ENCODE results near the gene MT1E.
A peak's percentile ranks its signal among the peaks of the same experiment; 100 is the strongest.

Gene MT1E

DNA sequence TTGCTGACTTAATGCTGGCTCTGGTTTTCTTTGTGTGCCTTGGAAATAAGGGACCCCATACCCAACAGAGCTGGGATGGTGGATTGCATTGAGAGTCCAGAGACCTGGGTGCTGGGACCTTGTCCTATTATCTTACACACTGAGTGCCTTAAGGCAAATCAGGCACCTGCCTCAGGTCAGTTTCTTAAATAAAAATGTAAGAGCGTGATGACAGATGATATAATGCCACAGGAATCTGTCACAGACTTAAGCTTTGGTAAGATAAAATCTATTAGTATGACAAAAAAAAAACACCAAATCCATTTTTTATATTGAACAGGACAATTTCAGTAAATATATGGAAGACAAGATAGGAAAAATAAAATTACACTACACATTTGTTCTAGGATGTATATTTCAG lies 14.5 kb downstream of the MT1E start:
- peaks cover 35% of the 10 kb centered on the region for H3K4me1 Mint-ChIP-seq
- peaks cover 58% of the 10 kb centered on the region for H3K27me3 Mint-ChIP-seq
- H3K4me3 Mint-ChIP-seq, result no peak overlapping the region
- DNase-seq (no peak), ATAC-seq (no peak)
- H3K27ac Mint-ChIP-seq, result no peak overlapping the region
- no peaks in the 10 kb centered on the region for H3K9me3 Mint-ChIP-seq
- no peaks in the 10 kb centered on the region for H3K36me3 Mint-ChIP-seq (ENCODE audit: low read depth)

DNA sequence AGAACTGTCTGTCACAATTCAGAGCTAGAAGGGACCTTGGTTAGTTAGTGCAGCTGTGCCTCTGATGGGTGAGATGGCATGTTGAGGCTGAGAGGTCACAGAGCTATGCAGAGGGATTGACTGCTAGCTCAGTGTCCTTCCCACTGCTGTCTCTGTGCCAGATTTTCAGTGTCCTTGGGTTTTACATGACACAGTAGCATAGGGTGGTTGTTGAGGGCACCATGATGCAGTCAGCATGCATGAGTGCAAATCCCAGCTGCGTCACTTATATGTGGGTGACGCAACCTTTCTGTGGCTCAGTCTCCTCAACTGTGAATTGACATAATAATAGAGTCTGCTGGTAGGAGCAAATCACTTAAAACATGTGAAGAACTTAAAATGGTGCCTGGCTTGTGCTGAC lies 15.6 kb downstream of the MT1E start:
- Mint-ChIP-seq H3K27ac (no peak overlapping the region), H3K27me3 (peaks cover 53% of the 10 kb centered on the region), H3K36me3 (ENCODE audit: low read depth) (no peaks in the 10 kb centered on the region), H3K4me3 (no peak overlapping the region), H3K9me3 (no peaks in the 10 kb centered on the region), H3K4me1 (peaks cover 31% of the 10 kb centered on the region)
- ATAC-seq (no peak), DNase-seq (no peak)

DNA sequence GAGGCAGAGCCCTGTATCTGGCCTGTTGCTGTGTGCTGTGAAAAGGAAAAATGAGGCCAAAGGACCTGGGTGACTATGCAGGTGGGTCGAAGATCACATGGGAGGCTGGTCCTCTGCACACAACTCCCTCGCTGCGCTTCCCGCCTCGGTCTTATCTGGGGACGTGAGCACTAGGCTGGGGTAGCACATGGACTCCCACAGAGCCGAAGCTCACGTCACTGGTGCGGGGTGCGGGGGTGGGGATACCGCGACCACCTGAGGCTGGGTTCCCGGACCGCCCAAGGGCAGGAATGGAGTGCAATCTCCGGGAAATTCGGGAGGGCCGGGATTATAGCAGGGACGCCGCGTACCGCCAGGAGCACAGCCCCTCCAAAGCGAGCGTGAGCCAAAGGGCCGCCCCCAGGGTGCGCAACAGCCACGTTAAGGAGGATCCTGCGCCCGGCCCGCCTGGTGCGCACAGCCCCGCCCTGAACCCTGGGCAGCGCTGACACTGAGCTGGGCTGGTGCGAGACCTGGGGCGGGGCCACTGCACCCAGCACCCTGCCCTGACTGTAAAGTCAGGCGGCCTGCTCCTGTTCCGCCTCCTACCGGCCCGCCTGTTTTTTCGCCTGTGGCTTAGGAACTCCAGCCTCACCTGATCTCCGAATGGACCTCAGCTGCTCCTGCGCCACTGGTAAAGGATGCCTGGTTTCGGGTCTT lies 17.6 kb downstream of the MT1E start:
- no peaks in the 10 kb centered on the region for H3K36me3 Mint-ChIP-seq (ENCODE audit: low read depth)
- no peaks in the 10 kb centered on the region for H3K9me3 Mint-ChIP-seq
- peak; percentile 81 for DNase-seq
- peak; percentile 100 for ATAC-seq
- peak overlapping the region; percentile 35 for H3K27ac Mint-ChIP-seq
- H3K4me1 Mint-ChIP-seq, result peaks cover 24% of the 10 kb centered on the region
- H3K4me3 Mint-ChIP-seq, result peak overlapping the region; percentile 59
- H3K27me3 Mint-ChIP-seq, result peaks cover 36% of the 10 kb centered on the region

DNA sequence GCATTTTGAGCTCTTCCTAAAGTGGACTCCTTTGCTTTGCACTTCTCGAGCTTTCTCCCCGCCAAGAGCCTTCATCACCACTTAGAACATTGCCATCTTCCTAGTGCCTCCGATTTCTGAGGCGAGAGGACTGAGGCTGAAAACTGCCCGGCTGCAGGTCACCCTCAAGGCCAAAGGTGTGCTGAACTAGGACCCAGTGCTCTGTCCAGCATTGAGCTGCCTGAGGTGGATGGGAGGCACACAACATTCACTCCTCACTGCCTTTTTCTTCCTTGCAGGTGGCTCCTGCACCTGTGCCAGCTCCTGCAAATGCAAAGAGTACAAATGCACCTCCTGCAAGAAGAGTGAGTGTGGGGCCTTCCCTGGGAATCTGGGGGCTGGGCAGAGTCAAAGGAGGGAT lies 18.3 kb downstream of the MT1E start:
- no peak for ATAC-seq
- Mint-ChIP-seq H3K36me3 (ENCODE audit: low read depth) (no peaks in the 10 kb centered on the region), H3K27me3 (peaks cover 32% of the 10 kb centered on the region), H3K27ac (peak overlapping the region; percentile 35), H3K4me1 (peaks cover 24% of the 10 kb centered on the region), H3K9me3 (no peaks in the 10 kb centered on the region), H3K4me3 (peak overlapping the region; percentile 59)
- DNase-seq, result no peak

DNA sequence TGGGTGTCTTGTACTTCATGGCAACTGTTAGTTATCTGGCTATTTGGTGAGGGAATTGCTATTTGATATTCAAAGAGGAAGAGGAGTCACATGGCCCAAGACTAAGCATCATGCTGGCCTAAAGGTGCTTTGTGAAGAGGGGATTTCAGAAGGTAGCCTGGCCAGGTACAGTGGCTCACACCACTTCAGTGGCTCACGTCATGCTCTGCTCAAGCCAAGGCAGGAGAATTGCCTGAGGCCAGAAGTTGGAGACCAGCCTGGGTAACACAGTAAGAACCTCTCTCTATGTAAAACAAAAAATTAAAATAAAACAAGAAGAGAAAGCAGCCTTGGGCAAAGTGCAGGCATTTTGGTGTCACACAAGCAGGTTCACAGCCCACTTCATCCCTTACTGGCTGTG lies 19.7 kb downstream of the MT1E start:
- H3K27me3 Mint-ChIP-seq, result peaks cover 17% of the 10 kb centered on the region
- DNase-seq (no peak), ATAC-seq (no peak)
- no peaks in the 10 kb centered on the region for H3K9me3 Mint-ChIP-seq
- H3K4me1 Mint-ChIP-seq, result peaks cover 24% of the 10 kb centered on the region
- H3K36me3 Mint-ChIP-seq (ENCODE audit: low read depth), result no peaks in the 10 kb centered on the region
- H3K4me3 Mint-ChIP-seq, result no peak overlapping the region
- no peak overlapping the region for H3K27ac Mint-ChIP-seq

DNA sequence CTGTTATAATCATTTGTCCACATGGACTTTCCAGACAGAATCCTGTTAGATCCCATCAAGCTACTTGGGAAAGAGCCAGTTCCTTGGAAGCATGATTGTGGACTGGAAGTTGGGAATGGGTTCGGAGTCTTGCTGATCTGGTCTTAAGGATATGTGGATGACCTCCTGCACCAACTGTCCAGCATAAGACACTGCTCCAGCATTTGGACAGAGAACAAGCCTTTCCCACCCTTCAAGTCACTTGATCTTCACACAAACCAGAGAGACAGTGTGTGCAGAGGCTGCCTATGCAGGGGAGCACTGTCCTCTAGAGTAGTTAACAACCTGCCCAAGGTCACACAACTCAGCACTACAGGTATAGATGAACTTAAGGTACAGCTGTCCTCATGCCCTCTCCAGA lies 20.3 kb downstream of the MT1E start:
- DNase-seq (no peak), ATAC-seq (no peak)
- Mint-ChIP-seq H3K4me1 (peaks cover 24% of the 10 kb centered on the region), H3K4me3 (no peak overlapping the region), H3K27me3 (peaks cover 13% of the 10 kb centered on the region), H3K36me3 (ENCODE audit: low read depth) (no peaks in the 10 kb centered on the region), H3K9me3 (no peaks in the 10 kb centered on the region), H3K27ac (no peak overlapping the region)

DNA sequence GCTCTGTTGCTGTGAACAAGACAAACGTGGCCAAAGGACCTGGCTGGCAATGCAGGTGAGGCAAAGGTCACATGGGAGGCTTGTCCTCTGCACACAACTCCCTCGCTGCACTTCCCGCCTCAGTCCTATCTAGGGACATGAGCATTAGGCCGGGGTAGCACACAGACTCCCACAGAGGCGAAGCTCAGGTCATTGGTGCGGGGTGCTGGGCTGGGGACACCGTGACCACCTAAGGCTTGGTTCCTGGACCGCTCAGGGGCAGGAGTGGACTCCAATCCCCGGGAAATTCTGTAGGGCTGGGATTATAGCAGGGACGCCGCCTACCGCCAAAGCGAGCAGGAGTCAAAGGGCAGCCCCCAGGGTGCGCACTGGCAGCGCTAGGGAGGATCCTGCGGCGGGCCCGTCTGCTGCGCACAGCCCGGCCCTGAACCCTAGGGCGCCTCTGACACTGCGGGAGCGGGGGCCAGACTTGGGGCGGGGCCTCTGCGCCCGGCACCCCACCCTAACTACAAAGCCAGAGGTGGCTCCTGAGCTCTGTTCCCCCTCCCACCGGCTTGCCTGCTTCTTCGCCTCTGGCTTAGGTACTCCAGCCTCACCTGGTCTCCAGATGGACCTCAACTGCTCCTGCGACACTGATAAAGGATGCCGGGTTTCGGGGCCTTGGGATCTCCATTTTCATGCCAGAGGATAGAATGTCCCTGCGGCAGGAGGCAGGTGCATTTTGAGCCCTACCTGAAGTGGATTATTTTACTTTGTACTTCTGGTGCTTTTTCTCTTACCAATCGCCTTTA lies 22.3 kb downstream of the MT1E start:
- Mint-ChIP-seq H3K9me3 (no peaks in the 10 kb centered on the region), H3K36me3 (ENCODE audit: low read depth) (no peaks in the 10 kb centered on the region), H3K4me1 (peaks cover 17% of the 10 kb centered on the region), H3K27me3 (peaks cover 13% of the 10 kb centered on the region), H3K27ac (no peak overlapping the region), H3K4me3 (no peak overlapping the region)
- ATAC-seq (no peak), DNase-seq (no peak)

DNA sequence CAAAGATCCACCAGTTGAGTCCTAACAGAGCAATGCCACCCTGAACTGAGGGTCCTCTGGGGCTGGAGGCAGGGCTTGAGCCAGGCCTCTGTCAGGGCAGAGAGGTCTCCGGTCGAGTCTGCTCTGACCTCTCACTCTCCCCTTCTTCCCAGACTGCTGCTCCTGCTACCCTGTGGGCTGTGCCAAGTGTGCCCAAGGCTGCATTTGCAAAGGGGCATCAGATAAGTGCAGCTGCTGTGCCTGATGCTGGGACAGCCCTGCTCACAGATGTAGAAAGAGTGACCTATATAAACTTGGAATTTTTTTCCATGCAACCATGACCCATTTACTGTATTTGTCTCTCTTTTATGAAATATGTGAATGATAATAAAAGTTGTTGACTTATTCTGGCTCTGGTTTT lies 23.7 kb downstream of the MT1E start:
- Mint-ChIP-seq H3K4me1 (peaks cover 3% of the 10 kb centered on the region), H3K4me3 (no peak overlapping the region), H3K27ac (no peak overlapping the region), H3K27me3 (peaks cover 13% of the 10 kb centered on the region), H3K9me3 (no peaks in the 10 kb centered on the region), H3K36me3 (ENCODE audit: low read depth) (no peaks in the 10 kb centered on the region)
- no peak for DNase-seq
- ATAC-seq, result no peak

DNA sequence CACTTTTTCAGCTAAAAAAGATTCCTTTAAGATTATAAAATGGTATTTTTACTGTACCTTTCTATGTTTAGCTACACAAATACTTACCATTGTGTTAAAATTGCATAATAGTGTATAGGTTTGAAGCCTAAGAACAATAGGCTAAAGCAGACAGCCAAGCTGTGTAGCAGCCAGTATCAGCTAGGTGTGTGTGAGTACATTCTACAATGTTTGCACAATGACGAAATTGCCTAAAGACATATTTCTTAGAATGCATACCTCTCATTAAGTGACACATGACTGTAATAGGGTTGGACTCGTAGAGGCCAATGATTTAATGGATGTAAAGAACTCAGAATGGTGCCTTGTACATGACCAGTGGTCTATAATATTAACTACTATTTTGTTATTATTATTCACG lies 24.2 kb downstream of the MT1E start:
- ATAC-seq, result no peak
- Mint-ChIP-seq H3K4me3 (no peak overlapping the region), H3K4me1 (no peaks in the 10 kb centered on the region), H3K27ac (no peak overlapping the region), H3K27me3 (peaks cover 13% of the 10 kb centered on the region), H3K9me3 (no peaks in the 10 kb centered on the region), H3K36me3 (ENCODE audit: low read depth) (no peaks in the 10 kb centered on the region)
- no peak for DNase-seq

DNA sequence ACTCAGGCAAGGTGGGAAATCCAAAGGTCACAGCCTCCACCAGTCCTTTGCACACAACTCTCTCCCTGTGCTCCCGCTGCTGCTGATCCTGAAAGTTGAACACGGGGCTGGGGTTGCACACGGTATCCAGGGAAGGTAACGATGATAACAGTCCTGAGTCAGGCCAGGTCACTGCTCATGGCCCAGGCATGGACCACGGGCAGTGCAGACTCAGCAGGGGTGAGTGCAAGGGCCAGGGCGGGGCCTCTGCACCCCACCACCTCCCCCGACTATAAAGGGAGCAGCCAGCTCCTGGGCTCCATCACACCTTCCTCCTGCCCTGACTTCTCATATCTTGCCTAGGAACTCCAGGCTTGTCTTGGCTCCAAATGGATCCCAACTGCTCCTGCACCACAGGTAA lies 26.0 kb downstream of the MT1E start, which contains the start of gene MT1B:
MT1B (plus strand) TSS at position 301 of the 400 bp plus-strand sequence; CDS start at position 369, 68 bp downstream.
- no peaks in the 10 kb centered on the region for H3K4me1 Mint-ChIP-seq
- H3K9me3 Mint-ChIP-seq, result no peaks in the 10 kb centered on the region
- H3K27me3 Mint-ChIP-seq, result peaks cover 9% of the 10 kb centered on the region
- DNase-seq (no peak), ATAC-seq (no peak)
- H3K4me3 Mint-ChIP-seq, result no peak within 1 kb of the TSS
- no peaks in the 10 kb centered on the region for H3K36me3 Mint-ChIP-seq (ENCODE audit: low read depth)
- H3K27ac Mint-ChIP-seq, result no peak within 1 kb of the TSS

DNA sequence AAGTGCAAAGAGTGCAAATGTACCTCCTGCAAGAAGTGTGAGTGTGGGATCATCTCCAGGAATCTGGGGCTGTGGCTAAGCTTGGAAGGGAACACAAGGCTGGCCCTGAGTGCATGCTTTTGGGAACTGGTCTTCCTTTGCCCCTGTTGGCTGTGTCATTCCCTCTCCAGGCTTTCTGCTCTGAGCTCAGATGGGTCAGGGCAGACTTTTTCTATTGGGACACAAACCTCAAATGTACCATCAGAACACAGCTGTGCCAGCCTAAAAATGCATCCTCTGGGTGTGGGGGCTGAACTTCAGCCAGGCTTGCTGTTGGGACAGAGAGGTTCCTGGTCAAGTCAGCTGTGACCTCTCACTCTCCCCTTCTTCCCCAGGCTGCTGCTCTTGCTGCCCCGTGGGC lies 27.0 kb downstream of the MT1E start:
- Mint-ChIP-seq H3K27ac (no peak overlapping the region), H3K27me3 (peaks cover 8% of the 10 kb centered on the region), H3K9me3 (no peaks in the 10 kb centered on the region), H3K36me3 (ENCODE audit: low read depth) (no peaks in the 10 kb centered on the region), H3K4me1 (peaks cover 4% of the 10 kb centered on the region), H3K4me3 (no peak overlapping the region)
- DNase-seq, result no peak
- ATAC-seq, result no peak

DNA sequence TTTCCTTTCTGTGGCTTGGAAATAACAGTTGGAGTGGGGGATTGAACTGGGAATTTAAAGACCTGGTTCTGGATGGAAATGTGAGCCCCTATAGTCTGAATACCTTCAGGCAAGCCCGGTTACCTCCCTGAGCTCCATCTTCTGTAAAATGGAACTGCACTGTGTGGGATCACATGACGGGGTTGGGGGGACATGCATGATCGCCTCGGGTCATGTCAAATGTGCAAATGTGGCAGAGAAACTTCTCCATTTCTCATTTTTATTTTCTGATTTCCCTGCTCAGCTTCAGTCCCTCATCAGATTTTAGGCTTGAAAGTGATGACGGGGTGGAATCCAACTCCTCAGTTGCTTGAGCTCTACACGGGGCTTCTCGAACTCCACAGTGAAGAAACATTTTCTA lies 27.6 kb downstream of the MT1E start:
- Mint-ChIP-seq H3K4me3 (no peak overlapping the region), H3K36me3 (ENCODE audit: low read depth) (no peaks in the 10 kb centered on the region), H3K9me3 (no peaks in the 10 kb centered on the region), H3K4me1 (peaks cover 9% of the 10 kb centered on the region), H3K27ac (no peak overlapping the region), H3K27me3 (peaks cover 6% of the 10 kb centered on the region)
- ATAC-seq (no peak), DNase-seq (no peak)

DNA sequence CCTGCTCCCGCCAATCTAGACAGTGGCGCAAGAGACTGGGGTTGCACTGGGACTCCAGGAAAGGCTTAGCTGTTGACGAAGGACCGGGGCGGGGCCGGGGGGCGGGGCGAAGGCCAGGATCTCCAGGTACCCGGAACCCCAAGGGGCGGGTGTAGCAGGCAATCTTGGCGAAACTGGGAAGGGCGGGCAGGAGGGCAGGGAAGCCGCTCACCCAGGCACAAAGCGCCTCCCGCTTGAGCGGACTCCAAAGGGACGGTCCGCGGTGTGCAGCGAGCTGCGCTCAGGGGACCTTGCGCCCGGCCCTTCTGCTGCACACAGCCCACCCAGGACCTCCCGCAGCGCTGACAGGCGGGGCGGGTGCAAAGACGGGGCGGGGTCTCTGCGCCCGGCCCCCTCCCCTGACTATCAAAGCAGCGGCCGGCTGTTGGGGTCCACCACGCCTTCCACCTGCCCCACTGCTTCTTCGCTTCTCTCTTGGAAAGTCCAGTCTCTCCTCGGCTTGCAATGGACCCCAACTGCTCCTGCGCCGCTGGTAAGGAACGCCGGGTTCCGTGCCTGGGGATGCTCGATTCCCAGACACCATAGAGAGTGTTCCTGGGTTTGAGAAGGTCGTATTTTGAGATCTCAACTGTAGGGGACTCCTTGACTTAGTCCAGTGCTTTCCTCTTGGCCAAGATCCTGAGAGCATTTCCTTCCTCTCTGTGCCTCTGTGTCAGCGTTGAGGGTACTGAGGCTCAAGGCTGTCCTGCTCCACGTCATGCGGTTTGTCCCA lies 32.2 kb downstream of the MT1E start, which contains the start of gene MT1F:
MT1F (plus strand) TSS at position 405 of the 772 bp plus-strand sequence; CDS start at position 505, 100 bp downstream.
- Mint-ChIP-seq H3K4me3 (peak within 1 kb of the TSS; percentile 85), H3K36me3 (ENCODE audit: low read depth) (no peaks in the 10 kb centered on the region), H3K4me1 (peaks cover 18% of the 10 kb centered on the region), H3K27ac (peak within 1 kb of the TSS; percentile 30), H3K27me3 (peaks cover 4% of the 10 kb centered on the region), H3K9me3 (no peaks in the 10 kb centered on the region)
- DNase-seq, result peak; percentile 67
- peak; percentile 75 for ATAC-seq

DNA sequence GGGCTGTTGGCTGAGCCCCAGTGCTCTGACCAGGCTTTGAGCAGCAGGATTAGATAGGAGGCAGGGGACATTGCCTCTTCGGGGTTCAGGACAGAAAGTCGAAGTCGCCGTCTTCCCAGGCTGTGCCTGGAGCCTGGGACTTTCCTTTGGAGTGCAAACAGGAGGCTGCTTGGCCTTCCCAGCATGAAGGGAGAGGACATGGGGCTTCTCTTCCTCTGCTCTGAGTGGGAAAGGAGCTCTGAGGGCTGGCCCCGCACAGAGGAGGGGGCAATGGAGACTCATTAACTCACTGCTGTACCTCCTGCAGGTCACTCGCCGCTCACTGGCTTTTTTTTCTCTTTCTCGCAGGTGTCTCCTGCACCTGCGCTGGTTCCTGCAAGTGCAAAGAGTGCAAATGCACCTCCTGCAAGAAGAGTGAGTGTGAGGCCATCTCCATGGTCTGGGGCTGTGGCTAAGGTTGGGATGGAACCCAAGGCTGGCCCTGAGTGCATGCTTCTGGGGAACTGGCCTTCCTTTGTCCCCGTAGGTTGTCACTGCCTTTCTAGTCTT lies 32.8 kb downstream of the MT1E start:
- Mint-ChIP-seq H3K4me3 (peak overlapping the region; percentile 85), H3K36me3 (ENCODE audit: low read depth) (no peaks in the 10 kb centered on the region), H3K4me1 (peaks cover 20% of the 10 kb centered on the region), H3K27ac (no peak overlapping the region), H3K9me3 (no peaks in the 10 kb centered on the region), H3K27me3 (peaks cover 4% of the 10 kb centered on the region)
- no peak for ATAC-seq
- DNase-seq, result no peak
